PFSK-1 (cell line): ENCODE measurements around the gene CDC42.

ENCODE experiments used
- FOXP2 ChIP-seq: optimal IDR thresholded peaks from 2 replicates; pipeline ENCODE3; 2011; ENCODE audit warnings: borderline replicate concordance, control low read depth, inconsistent platforms; ENCODE audit not compliant: insufficient read depth; ENCODE audit errors: extremely low read length, extremely low read depth
- POLR2AphosphoS5 ChIP-seq: IDR thresholded peaks from 2 replicates; pipeline ENCODE4 v1.6.1; 2012; ENCODE audit warnings: low read depth, mild to moderate bottlenecking, control low read depth, low read length, moderate library complexity
- SIN3A ChIP-seq: IDR thresholded peaks from 2 replicates; pipeline ENCODE4 v1.6.1; 2012; ENCODE audit warnings: mild to moderate bottlenecking, low read length, moderate library complexity, borderline replicate concordance; ENCODE audit not compliant: insufficient read depth
- TAF1 ChIP-seq: IDR thresholded peaks from 2 replicates; pipeline ENCODE4 v1.6.1; 2012; ENCODE audit warnings: low read length, control low read depth, borderline replicate concordance; ENCODE audit not compliant: insufficient read depth
- TF ChIP-seq, protein P1 (sequence below), 2 experiments: IDR thresholded peaks; 2 replicates each; pipeline versions ENCODE4 v1.6.1 to v1.8.0; 2011 to 2012; ENCODE audit warnings: low read depth in 2 of 2, low read length in 2 of 2, control low read depth in 1 of 2, inconsistent platforms in 1 of 2, mild to moderate bottlenecking in 1 of 2, moderate library complexity in 1 of 2; ENCODE audit not compliant: insufficient read depth in 1 of 2

Gene CDC42

DNA sequence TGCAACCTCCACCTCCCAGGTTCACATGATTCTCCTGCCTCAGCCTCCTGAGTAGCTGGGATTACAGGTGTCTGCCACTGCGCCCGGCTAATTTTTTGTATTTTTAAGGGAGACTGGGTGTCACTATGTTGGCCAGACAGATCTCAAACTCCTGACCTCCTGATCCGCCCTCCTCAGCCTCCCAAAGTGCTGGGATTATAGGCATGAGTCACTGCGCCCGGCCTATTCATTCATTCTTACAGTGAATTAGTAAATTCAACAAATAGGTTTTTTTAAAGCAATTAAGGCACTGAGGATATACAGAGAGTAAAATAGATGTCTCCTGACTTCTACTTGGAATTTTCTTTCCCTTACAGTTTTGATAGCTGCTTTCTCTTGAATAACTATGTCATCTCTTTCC is 43.5 kb downstream of the CDC42 start:
- no peak for TF ChIP-seq FOXP2
- TF ChIP-seq POLR2AphosphoS5 = no peak
- TF ChIP-seq SIN3A = no peak
- TF ChIP-seq, protein P1, sequence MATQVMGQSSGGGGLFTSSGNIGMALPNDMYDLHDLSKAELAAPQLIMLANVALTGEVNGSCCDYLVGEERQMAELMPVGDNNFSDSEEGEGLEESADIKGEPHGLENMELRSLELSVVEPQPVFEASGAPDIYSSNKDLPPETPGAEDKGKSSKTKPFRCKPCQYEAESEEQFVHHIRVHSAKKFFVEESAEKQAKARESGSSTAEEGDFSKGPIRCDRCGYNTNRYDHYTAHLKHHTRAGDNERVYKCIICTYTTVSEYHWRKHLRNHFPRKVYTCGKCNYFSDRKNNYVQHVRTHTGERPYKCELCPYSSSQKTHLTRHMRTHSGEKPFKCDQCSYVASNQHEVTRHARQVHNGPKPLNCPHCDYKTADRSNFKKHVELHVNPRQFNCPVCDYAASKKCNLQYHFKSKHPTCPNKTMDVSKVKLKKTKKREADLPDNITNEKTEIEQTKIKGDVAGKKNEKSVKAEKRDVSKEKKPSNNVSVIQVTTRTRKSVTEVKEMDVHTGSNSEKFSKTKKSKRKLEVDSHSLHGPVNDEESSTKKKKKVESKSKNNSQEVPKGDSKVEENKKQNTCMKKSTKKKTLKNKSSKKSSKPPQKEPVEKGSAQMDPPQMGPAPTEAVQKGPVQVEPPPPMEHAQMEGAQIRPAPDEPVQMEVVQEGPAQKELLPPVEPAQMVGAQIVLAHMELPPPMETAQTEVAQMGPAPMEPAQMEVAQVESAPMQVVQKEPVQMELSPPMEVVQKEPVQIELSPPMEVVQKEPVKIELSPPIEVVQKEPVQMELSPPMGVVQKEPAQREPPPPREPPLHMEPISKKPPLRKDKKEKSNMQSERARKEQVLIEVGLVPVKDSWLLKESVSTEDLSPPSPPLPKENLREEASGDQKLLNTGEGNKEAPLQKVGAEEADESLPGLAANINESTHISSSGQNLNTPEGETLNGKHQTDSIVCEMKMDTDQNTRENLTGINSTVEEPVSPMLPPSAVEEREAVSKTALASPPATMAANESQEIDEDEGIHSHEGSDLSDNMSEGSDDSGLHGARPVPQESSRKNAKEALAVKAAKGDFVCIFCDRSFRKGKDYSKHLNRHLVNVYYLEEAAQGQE (IDR thresholded peaks at IDR 0.05; ENCODE audit: insufficient read depth in 1 of 2, low read depth in 2 of 2, low read length in 2 of 2) = no peak
- no peak for TF ChIP-seq TAF1

DNA sequence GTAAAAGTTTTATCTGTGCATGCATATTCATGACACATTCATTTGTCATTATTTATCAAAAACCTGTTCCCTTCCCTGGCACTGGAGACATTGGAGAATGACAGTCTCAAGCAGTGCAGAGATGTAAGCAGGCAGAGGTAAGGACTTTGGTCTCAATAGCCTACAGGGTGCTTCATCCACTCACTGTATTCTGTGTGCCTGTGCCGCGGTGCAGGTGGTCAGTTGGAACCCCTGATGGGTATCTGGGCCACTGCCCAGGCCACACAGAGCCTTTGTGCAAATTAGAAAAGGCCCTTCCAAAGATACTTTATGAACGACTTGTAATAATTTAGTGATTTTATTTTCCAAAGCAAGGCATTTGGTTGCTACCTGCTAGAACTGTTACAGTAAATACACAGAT is 44.0 kb downstream of the CDC42 start:
- TF ChIP-seq FOXP2 = no peak
- no peak for TF ChIP-seq SIN3A
- no peak for TF ChIP-seq POLR2AphosphoS5
- no peak for TF ChIP-seq TAF1
- TF ChIP-seq, protein P1 (IDR thresholded peaks at IDR 0.05; ENCODE audit: insufficient read depth in 1 of 2, low read depth in 2 of 2, low read length in 2 of 2) = no peak

- TF ChIP-seq POLR2AphosphoS5 = no peak
- TF ChIP-seq FOXP2 = no peak
- TF ChIP-seq SIN3A = no peak
- TF ChIP-seq, protein P1 (IDR thresholded peaks at IDR 0.05; ENCODE audit: insufficient read depth in 1 of 2, low read depth in 2 of 2, low read length in 2 of 2) = no peak
- no peak for TF ChIP-seq TAF1
These were observed 46.2 kb downstream of the CDC42 start for GRCh38 chr1:22098752-22099151.

DNA sequence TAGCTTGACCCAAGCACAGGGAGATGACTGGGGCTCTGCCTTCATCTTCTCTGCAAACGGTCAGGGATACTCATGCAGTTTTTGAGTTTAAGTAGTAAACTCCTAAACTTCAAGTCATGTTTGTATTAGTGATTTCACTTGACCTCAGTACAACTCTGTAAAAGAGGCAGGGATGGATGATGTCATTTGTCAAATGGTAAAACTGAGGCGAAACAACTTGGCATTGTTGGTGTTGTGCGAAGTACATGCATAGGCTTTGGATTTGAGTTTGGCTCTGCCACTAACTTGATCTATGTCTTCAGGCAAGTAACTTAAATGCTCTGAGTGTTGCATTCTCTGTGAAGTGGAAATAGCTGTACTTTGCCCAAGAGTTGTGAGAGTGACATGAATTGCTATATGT is 47.7 kb downstream of the CDC42 start:
- TF ChIP-seq FOXP2 = no peak
- no peak for TF ChIP-seq SIN3A
- TF ChIP-seq, protein P1 (IDR thresholded peaks at IDR 0.05; ENCODE audit: insufficient read depth in 1 of 2, low read depth in 2 of 2, low read length in 2 of 2) = no peak
- no peak for TF ChIP-seq TAF1
- TF ChIP-seq POLR2AphosphoS5 = no peak

DNA sequence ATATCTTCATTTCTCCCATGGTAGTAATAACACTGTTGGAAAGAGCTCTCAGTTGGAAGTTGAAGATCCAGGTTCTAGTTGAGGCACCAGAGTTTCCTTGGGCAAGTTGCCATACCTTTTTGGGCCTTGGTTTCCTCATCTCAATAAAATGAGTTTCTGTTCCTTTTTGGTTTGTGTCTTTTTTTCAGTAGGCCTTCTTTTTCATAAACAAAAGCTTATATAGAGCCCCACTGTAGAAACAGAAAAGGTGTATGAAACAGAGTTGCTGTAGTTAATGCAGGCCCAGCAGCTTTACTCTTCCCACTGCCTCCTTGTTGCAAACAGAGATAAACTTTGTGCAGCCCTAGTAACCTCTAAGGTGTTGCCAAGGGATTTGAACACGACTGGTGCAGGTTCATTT is 48.7 kb downstream of the CDC42 start:
- TF ChIP-seq FOXP2 (no peak), SIN3A (no peak), TAF1 (no peak), POLR2AphosphoS5 (no peak)
- TF ChIP-seq, protein P1 (IDR thresholded peaks at IDR 0.05; ENCODE audit: insufficient read depth in 1 of 2, low read depth in 2 of 2, low read length in 2 of 2) = no peak
